ENCODE measurements around the gene SYNPR.

SYNPR gene

GRCh38 chr3:63303238-63303637 is 25.1 kb downstream of the SYNPR start:
- DNase-seq (ENCODE audit: insufficient read length, low spot score) = no peak
- no peak for FAIRE-seq

- FAIRE-seq = no peak
Observed at GRCh38 chr3:63304421-63304820, 26.3 kb downstream of the SYNPR start.

GRCh38 chr3:63308072-63308471 is 30.0 kb downstream of the SYNPR start:
- no peak for FAIRE-seq
- no peak for DNase-seq (ENCODE audit: insufficient read length, low spot score)

More at GRCh38 chr3:63304421-63304820, 26.3 kb downstream of the SYNPR start:
- no peak for DNase-seq (ENCODE audit: insufficient read length, low spot score)

- DNase-seq (ENCODE audit: insufficient read length, low spot score) = no peak
- FAIRE-seq = no peak
Observed at GRCh38 chr3:63309768-63310167, 31.7 kb downstream of the SYNPR start.

- FAIRE-seq (no peak), DNase-seq (ENCODE audit: insufficient read length, low spot score) (no peak)
Observed at GRCh38 chr3:63323766-63324165, 45.7 kb downstream of the SYNPR start.

- DNase-seq (ENCODE audit: insufficient read length, low spot score) = no peak
- FAIRE-seq = no peak
Observed at GRCh38 chr3:63324621-63325020, 46.5 kb downstream of the SYNPR start.

GRCh38 chr3:63325386-63325785 is 47.3 kb downstream of the SYNPR start:
- FAIRE-seq = no peak

GRCh38 chr3:63328365-63328764 is 50.3 kb downstream of the SYNPR start:
- DNase-seq (ENCODE audit: insufficient read length, low spot score) (no peak), FAIRE-seq (no peak)

More at GRCh38 chr3:63325386-63325785, 47.3 kb downstream of the SYNPR start:
- no peak for DNase-seq (ENCODE audit: insufficient read length, low spot score)

- no peak for DNase-seq (ENCODE audit: insufficient read length, low spot score)
- no peak for FAIRE-seq
Observed at GRCh38 chr3:63331520-63331919, 53.4 kb downstream of the SYNPR start.

GRCh38 chr3:63333815-63334214 is 55.7 kb downstream of the SYNPR start:
- FAIRE-seq = no peak
- DNase-seq (ENCODE audit: insufficient read length, low spot score) = no peak

- DNase-seq (ENCODE audit: insufficient read length, low spot score) = no peak
- FAIRE-seq = no peak
Observed at GRCh38 chr3:63338351-63338750, 60.2 kb downstream of the SYNPR start.

- FAIRE-seq (no peak), DNase-seq (ENCODE audit: insufficient read length, low spot score) (peak; percentile 58)
Observed at GRCh38 chr3:63343674-63344073, 65.6 kb downstream of the SYNPR start.

GRCh38 chr3:63344661-63345060 is 66.6 kb downstream of the SYNPR start:
- FAIRE-seq (no peak), DNase-seq (ENCODE audit: insufficient read length, low spot score) (no peak)

- DNase-seq (ENCODE audit: insufficient read length, low spot score) = peak; percentile 23
- peak; percentile 16 for FAIRE-seq
Observed at GRCh38 chr3:63349583-63350573, 71.8 kb downstream of the SYNPR start.

GRCh38 chr3:63351159-63352007 is 73.3 kb downstream of the SYNPR start:
- FAIRE-seq (peak; percentile 69), DNase-seq (ENCODE audit: insufficient read length, low spot score) (peak; percentile 36)

- no peak for FAIRE-seq
- no peak for DNase-seq (ENCODE audit: insufficient read length, low spot score)
Observed at GRCh38 chr3:63352008-63352279, 73.8 kb downstream of the SYNPR start.

GRCh38 chr3:63353383-63353782 is 75.3 kb downstream of the SYNPR start:
- FAIRE-seq (no peak), DNase-seq (ENCODE audit: insufficient read length, low spot score) (no peak)

GRCh38 chr3:63354160-63354559 is 76.1 kb downstream of the SYNPR start:
- FAIRE-seq (no peak), DNase-seq (ENCODE audit: insufficient read length, low spot score) (no peak)

- DNase-seq (ENCODE audit: insufficient read length, low spot score) (no peak), FAIRE-seq (no peak)
Observed at GRCh38 chr3:63355809-63356208, 77.7 kb downstream of the SYNPR start.

GRCh38 chr3:63364495-63364894 is 86.4 kb downstream of the SYNPR start:
- FAIRE-seq (no peak), DNase-seq (ENCODE audit: insufficient read length, low spot score) (no peak)

- DNase-seq (ENCODE audit: insufficient read length, low spot score) (no peak), FAIRE-seq (no peak)
Observed at GRCh38 chr3:63364910-63365309, 86.8 kb downstream of the SYNPR start.

GRCh38 chr3:63365671-63366070 is 87.6 kb downstream of the SYNPR start:
- no peak for DNase-seq (ENCODE audit: insufficient read length, low spot score)
- FAIRE-seq = no peak

All from HTR-8/SVneo (cell line).